GDM1 (cell line): ENCODE results near the gene DPP6.

Source experiments
- DNase-seq: peaks from one replicate; lab custom pipeline; 2025; lab: John Stamatoyannopoulos, UW

Gene DPP6

GRCh38 chr7:154769001-154769400 is 716.8 kb downstream of the DPP6 start:
- DNase-seq = no peak

GRCh38 chr7:154769527-154769926 is 717.3 kb downstream of the DPP6 start:
- no peak for DNase-seq

GRCh38 chr7:154770361-154770760 is 718.2 kb downstream of the DPP6 start:
- DNase-seq = no peak

- DNase-seq = no peak
Observed at GRCh38 chr7:154770962-154771361, 718.8 kb downstream of the DPP6 start.

- DNase-seq = no peak
Observed at GRCh38 chr7:154774303-154774969, 722.2 kb downstream of the DPP6 start.

- no peak for DNase-seq
Observed at GRCh38 chr7:154775681-154776080, 723.5 kb downstream of the DPP6 start.

DNA sequence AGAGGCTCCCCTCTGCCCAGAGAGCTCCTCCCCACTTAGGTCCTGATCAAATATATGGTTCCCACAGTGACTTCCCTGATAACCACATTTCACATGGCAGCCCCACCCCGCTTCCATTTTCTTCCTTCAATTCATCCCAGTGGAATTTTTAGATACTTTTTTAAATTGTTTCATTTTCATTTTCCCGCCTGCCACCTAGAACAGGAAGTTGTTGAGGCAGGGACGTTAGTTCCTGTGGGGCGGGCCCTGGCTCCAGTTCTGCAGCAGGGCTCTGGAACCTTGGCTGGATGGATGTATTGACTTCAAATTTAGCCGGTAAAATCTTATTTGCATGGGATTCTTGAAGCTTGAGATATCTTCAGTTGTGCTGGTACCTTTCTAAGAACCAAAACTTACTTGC is 724.2 kb downstream of the DPP6 start:
- DNase-seq = no peak

DNA sequence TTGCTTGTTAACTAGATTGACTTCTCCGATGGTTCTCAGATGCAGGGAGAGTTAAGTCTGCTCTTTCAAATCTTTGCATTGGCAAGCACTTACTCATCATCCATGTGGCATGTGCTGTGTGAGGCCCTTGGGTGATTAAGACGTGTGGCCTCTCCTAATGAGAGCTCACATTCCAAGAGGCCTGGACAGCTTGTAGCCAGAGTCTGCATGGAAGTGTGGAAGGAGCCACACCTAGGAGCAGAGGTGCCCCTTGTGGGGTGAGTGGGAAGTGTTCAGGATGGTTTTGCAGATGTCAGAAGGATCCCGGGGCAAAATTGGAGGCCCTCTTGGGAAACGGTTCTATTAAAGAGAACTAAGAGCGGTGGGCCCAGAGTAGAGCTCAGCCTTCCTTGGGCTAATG is 724.8 kb downstream of the DPP6 start:
- no peak for DNase-seq

DNA sequence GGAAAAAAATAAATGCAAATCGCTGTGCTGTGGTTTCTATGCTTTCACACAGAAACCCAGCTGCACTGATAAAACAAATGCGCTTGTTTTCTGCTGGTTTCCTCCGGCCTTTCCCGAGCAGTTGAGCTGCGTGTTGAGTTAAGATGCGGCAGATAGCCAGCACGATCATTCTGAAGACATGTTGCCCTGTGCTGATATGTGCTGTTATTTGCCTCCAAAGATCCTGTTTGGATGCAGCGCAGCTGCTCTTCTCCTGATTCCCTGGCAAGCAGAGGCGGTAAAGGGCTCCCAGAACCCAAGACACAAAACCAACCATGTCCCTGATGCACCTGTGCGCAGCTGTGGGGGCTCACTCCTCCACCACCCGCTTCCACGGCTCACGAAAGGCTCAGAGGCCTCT is 725.3 kb downstream of the DPP6 start:
- no peak for DNase-seq

DNA sequence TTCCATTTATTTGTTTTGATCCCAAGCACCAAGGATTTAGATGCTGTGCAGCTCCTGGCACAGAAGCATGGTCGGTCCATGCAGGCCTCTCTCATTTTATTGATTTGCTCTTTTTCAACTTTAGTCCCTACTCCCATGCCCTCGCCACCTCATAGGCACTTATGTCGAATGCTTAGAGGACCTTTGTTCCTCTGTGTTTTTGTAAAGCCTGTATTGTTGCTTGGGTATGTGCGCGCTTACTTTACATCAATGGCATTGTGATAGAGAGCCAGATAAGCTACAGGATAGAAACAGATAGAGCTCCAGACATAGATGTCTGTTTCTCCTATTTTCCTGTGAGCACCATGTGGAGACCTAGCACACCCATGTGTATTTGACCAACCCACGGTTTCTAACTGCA is 725.7 kb downstream of the DPP6 start:
- no peak for DNase-seq

DNA sequence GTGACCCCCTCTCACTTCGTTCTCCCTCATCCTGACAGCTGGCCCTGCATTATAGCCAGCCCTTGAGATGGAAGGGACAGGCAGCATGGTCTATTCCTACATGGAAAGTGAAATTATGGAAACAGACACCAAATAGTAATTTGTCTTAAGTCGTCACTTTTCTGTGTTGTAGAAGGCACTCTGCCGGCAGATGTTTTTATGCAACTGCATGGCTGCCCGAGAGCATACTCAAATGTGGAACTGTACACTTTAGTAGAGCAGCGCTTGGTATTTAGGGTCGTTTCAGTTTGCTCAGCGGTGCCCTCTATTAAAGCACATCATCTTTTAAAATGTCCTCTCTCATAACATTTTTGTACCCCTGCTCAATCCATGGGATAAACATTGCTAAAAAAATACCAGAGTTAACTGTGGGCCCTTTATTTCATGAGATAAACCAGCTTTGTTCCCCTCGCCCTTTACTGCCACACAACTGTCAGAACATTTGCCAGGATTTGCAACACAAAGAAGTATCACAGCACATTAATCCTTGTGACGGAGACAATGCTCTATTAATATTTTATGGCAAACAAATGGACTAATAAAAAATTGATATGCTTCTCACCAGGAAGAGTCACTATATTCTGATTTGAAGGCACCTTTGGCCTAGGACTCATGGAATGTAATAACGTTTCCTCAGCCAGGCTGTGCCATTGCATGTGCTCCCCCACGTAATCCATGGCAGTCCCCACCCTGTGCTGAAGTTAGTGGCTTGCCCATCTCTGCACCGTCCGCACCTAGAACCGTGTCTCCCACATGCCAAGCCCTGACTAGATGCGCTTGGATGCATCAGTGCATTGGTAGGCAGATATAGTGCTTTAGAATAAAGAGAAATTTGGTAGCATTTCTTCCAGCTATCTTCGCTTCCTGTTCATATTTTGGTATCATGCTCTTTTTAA is 729.4 kb downstream of the DPP6 start:
- DNase-seq = no peak

DNA sequence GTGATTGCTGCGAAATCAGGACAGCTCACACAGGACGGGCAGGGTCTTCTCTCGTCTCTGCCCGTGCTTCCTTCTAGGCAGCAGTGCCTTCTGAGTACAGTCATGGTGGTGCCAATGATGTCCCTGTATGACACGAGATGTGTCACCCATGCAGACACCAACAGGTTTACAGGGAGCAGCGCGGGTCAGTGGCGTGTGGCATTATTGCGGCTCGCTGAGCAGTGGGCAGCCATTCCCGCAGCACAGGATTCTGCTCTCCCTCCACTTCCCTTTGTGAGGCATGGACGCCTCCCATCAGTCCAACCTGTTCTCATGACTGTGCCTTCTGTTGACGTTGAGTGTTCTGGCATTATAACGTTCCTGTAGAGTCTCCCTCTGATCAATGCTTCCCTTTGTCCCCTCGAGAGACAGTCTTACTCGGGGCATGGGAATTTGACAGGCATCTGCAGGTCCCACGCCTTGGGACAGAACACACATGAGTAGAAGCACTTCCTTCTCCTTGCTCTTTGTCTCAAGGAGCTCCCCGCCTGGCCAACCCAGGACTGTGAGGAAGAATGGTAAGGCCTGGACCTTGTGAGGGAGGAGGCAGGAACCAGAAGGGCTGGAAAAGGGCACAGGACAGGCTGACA is 731.2 kb downstream of the DPP6 start:
- no peak for DNase-seq

- no peak for DNase-seq
Observed at GRCh38 chr7:154785898-154786297, 733.7 kb downstream of the DPP6 start.

DNA sequence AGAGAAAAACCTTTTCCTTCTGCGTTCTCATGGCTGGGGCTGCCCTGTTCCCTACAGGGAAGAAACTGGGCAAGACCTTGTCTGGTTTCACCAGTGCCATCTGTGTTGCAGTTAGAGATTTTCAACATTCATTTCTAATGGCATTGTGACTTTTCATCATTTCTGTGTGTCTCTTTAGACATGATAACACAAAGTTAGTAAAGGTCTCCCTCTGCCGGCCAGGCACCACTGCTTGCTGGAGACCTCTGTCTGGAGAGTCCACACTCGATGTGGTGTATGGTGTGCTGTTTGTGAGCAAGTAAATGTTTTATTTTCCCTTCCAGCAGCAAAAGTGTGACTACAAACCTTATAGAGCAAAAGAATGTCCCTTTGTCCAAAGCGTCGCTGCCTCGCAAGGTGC is 737.2 kb downstream of the DPP6 start:
- DNase-seq = no peak

GRCh38 chr7:154791611-154792010 is 739.4 kb downstream of the DPP6 start:
- DNase-seq = no peak

GRCh38 chr7:154792436-154793055 is 740.3 kb downstream of the DPP6 start:
- DNase-seq = no peak

GRCh38 chr7:154794147-154794780 is 742.1 kb downstream of the DPP6 start:
- no peak for DNase-seq

- DNase-seq = no peak
Observed at GRCh38 chr7:154795014-154795413, 742.8 kb downstream of the DPP6 start.

- no peak for DNase-seq
Observed at GRCh38 chr7:154795437-154795836, 743.2 kb downstream of the DPP6 start.

- DNase-seq = no peak
Observed at GRCh38 chr7:154804449-154804848, 752.3 kb downstream of the DPP6 start.

- no peak for DNase-seq
Observed at GRCh38 chr7:154812027-154812426, 759.8 kb downstream of the DPP6 start.
